Measurements from ENCODE around the gene NDUFA13.
"Not testable (repeated sequence)": the region's sequence is repeated elsewhere in the genome, so short reads cannot be mapped to it uniquely, and the experiment has no call there.

Gene NDUFA13

GRCh38 chr19:19515642-19516519, at the start of gene NDUFA13:
TSS of gene NDUFA13 (plus strand) at chr19:19516225. CDS start at chr19:19516239, 14 bp downstream.
- H3K4me1 Mint-ChIP-seq = peaks cover 29% of the 10 kb centered on the region
- peaks cover 10% of the 10 kb centered on the region for H3K36me3 Mint-ChIP-seq
- peak within 1 kb of the TSS; percentile 93 for H3K27ac Mint-ChIP-seq

GRCh38 chr19:19468424-19469050, 47.5 kb upstream of the NDUFA13 start:
- H3K36me3 Mint-ChIP-seq = peaks cover 36% of the 10 kb centered on the region

More at GRCh38 chr19:19515642-19516519, at the start of gene NDUFA13:
- Mint-ChIP-seq H3K9me3 (no peaks in the 10 kb centered on the region), H3K27me3 (no peaks in the 10 kb centered on the region), H3K4me3 (peak within 1 kb of the TSS; percentile 91)

GRCh38 chr19:19470579-19470978, 45.4 kb upstream of the NDUFA13 start:
- H3K4me1 Mint-ChIP-seq = peaks cover 69% of the 10 kb centered on the region
- H3K27me3 Mint-ChIP-seq = no peaks in the 10 kb centered on the region
- peaks cover 32% of the 10 kb centered on the region for H3K36me3 Mint-ChIP-seq
- no peak overlapping the region for H3K4me3 Mint-ChIP-seq
- peaks cover 8% of the 10 kb centered on the region for H3K9me3 Mint-ChIP-seq
- no peak overlapping the region for H3K27ac Mint-ChIP-seq

More at GRCh38 chr19:19468424-19469050, 47.5 kb upstream of the NDUFA13 start:
- Mint-ChIP-seq H3K27ac (peak overlapping the region; percentile 36), H3K4me3 (no peak overlapping the region), H3K27me3 (no peaks in the 10 kb centered on the region), H3K4me1 (peaks cover 70% of the 10 kb centered on the region), H3K9me3 (peaks cover 8% of the 10 kb centered on the region)

GRCh38 chr19:19471682-19472081, 44.3 kb upstream of the NDUFA13 start:
- Mint-ChIP-seq H3K27ac (no peak overlapping the region), H3K4me1 (peaks cover 70% of the 10 kb centered on the region), H3K27me3 (no peaks in the 10 kb centered on the region), H3K4me3 (no peak overlapping the region), H3K36me3 (peaks cover 23% of the 10 kb centered on the region), H3K9me3 (peaks cover 8% of the 10 kb centered on the region)

GRCh38 chr19:19472106-19472505, 43.9 kb upstream of the NDUFA13 start:
- peaks cover 20% of the 10 kb centered on the region for H3K36me3 Mint-ChIP-seq
- peaks cover 74% of the 10 kb centered on the region for H3K4me1 Mint-ChIP-seq
- H3K27ac Mint-ChIP-seq, H3K27me3 Mint-ChIP-seq, H3K4me3 Mint-ChIP-seq, H3K9me3 Mint-ChIP-seq: not testable (repeated sequence)

GRCh38 chr19:19475015-19475765, 40.8 kb upstream of the NDUFA13 start:
- no peaks in the 10 kb centered on the region for H3K27me3 Mint-ChIP-seq
- peak overlapping the region; percentile 23 for H3K27ac Mint-ChIP-seq
- H3K4me1 Mint-ChIP-seq = peaks cover 83% of the 10 kb centered on the region
- no peak overlapping the region for H3K4me3 Mint-ChIP-seq
- H3K9me3 Mint-ChIP-seq = no peaks in the 10 kb centered on the region
- H3K36me3 Mint-ChIP-seq = peaks cover 3% of the 10 kb centered on the region

- H3K4me1 Mint-ChIP-seq = peaks cover 83% of the 10 kb centered on the region
- H3K36me3 Mint-ChIP-seq = peaks cover 3% of the 10 kb centered on the region
- no peaks in the 10 kb centered on the region for H3K27me3 Mint-ChIP-seq
- H3K9me3 Mint-ChIP-seq = no peaks in the 10 kb centered on the region
- peak overlapping the region; percentile 62 for H3K27ac Mint-ChIP-seq
- no peak overlapping the region for H3K4me3 Mint-ChIP-seq
Measured at GRCh38 chr19:19475849-19476828, 39.9 kb upstream of the NDUFA13 start.

GRCh38 chr19:19477705-19478383, 38.2 kb upstream of the NDUFA13 start:
- Mint-ChIP-seq H3K27me3 (no peaks in the 10 kb centered on the region), H3K9me3 (no peaks in the 10 kb centered on the region), H3K27ac (peak overlapping the region; percentile 68), H3K4me3 (no peak overlapping the region), H3K36me3 (peaks cover 3% of the 10 kb centered on the region), H3K4me1 (peaks cover 79% of the 10 kb centered on the region)

- no peaks in the 10 kb centered on the region for H3K27me3 Mint-ChIP-seq
- H3K27ac Mint-ChIP-seq = no peak overlapping the region
- H3K9me3 Mint-ChIP-seq = no peaks in the 10 kb centered on the region
- H3K36me3 Mint-ChIP-seq = peaks cover 5% of the 10 kb centered on the region
- no peak overlapping the region for H3K4me3 Mint-ChIP-seq
- peaks cover 71% of the 10 kb centered on the region for H3K4me1 Mint-ChIP-seq
Measured at GRCh38 chr19:19480688-19481087, 35.3 kb upstream of the NDUFA13 start.

- Mint-ChIP-seq H3K4me3 (no peak overlapping the region), H3K27ac (peak overlapping the region; percentile 65), H3K36me3 (peaks cover 5% of the 10 kb centered on the region), H3K4me1 (peaks cover 70% of the 10 kb centered on the region), H3K9me3 (no peaks in the 10 kb centered on the region), H3K27me3 (no peaks in the 10 kb centered on the region)
Measured at GRCh38 chr19:19482809-19483596, 33.0 kb upstream of the NDUFA13 start.

- Mint-ChIP-seq H3K9me3 (no peaks in the 10 kb centered on the region), H3K27ac (peak overlapping the region; percentile 82), H3K36me3 (peaks cover 3% of the 10 kb centered on the region), H3K27me3 (no peaks in the 10 kb centered on the region), H3K4me3 (no peak overlapping the region), H3K4me1 (peaks cover 78% of the 10 kb centered on the region)
Measured at GRCh38 chr19:19485161-19485997, 30.6 kb upstream of the NDUFA13 start.

GRCh38 chr19:19485998-19486290, 30.1 kb upstream of the NDUFA13 start:
- no peak overlapping the region for H3K27ac Mint-ChIP-seq
- H3K36me3 Mint-ChIP-seq = peaks cover 3% of the 10 kb centered on the region
- no peak overlapping the region for H3K4me3 Mint-ChIP-seq
- H3K27me3 Mint-ChIP-seq = no peaks in the 10 kb centered on the region
- no peaks in the 10 kb centered on the region for H3K9me3 Mint-ChIP-seq
- peaks cover 77% of the 10 kb centered on the region for H3K4me1 Mint-ChIP-seq

Measured in activated naive CD4-positive, alpha-beta T cell treated with anti-CD3 and anti-CD28 coated beads, Interleukin-2, amount 50 U/mL, for 24 hours (primary cell).